H1 (cell line): ENCODE results near the gene ASTN2. TPM values are rescaled to one million over a fixed set of nuclear protein-coding genes. Genes with fewer than 3 reads are reported as not detected.

Experiments
- CTCF ChIA-PET: fragments of 300-600 bp; sonication (Branson Sonifier 250); formaldehyde crosslinking; loops from one replicate; lab custom pipeline; 2021; ENCODE audit not compliant: partially characterized antibody; lab: Charles Lee
- POLR2A ChIA-PET: fragments of 300-600 bp; sonication (Branson Sonifier 250); formaldehyde crosslinking; loops from one replicate; lab custom pipeline; 2021; ENCODE audit warnings: inconsistent platforms; ENCODE audit not compliant: partially characterized antibody; lab: Charles Lee
- DNase-seq, 2 experiments: peaks; one replicate each; pipeline versions ENCODE4 v3.0.0 to v3.0.0-alpha.2; 2010 to 2022; ENCODE audit warnings: low spot score in 2 of 2, low read depth in 1 of 2, mixed read lengths in 1 of 2
- FAIRE-seq: peaks from 2 replicates; lab custom pipeline; 2011; peaks lifted over from hg19 to GRCh38; lab: Jason Lieb, UNC
- H2AFZ ChIP-seq: 2 replicates; pipeline ENCODE4 v1.8.1; 2012; ENCODE audit warnings: low read length, inconsistent platforms
- H2AK5ac ChIP-seq: 2 replicates; pipeline ENCODE4 v1.6.1; 2013; ENCODE audit warnings: low read depth, low read length
- H2BK120ac ChIP-seq: replicated peaks from 2 replicates; pipeline ENCODE3; 2013; ENCODE audit warnings: low read depth, low read length, inconsistent platforms
- H2BK12ac ChIP-seq: 2 replicates; pipeline ENCODE4 v1.6.1; 2013; ENCODE audit warnings: low read depth, low read length
- H2BK15ac ChIP-seq: 2 replicates; pipeline ENCODE4 v1.6.1; 2013; ENCODE audit warnings: low read length
- H2BK20ac ChIP-seq: 2 replicates; pipeline ENCODE4 v1.6.1; 2013; ENCODE audit warnings: low read length
- H2BK5ac ChIP-seq: 2 replicates; pipeline ENCODE4 v1.6.1; 2013; ENCODE audit warnings: low read depth, low read length
- H3K14ac ChIP-seq: 2 replicates; pipeline ENCODE4 v1.6.1; 2013; ENCODE audit warnings: inconsistent platforms; ENCODE audit not compliant: insufficient read length
- H3K18ac ChIP-seq: 2 replicates; pipeline ENCODE4 v1.6.1; 2013; ENCODE audit warnings: low read length; ENCODE audit errors: extremely low read depth
- H3K23ac ChIP-seq: 2 replicates; pipeline ENCODE4 v1.6.1; 2013; ENCODE audit warnings: inconsistent platforms; ENCODE audit not compliant: insufficient read length
- H3K23me2 ChIP-seq: 2 replicates; pipeline ENCODE4 v1.6.1; 2013; ENCODE audit warnings: low read depth, low read length
- H3K27ac ChIP-seq: 2 replicates; pipeline ENCODE4 v1.6.1; 2011; ENCODE audit warnings: low read depth, low read length, inconsistent platforms
- H3K27me3 ChIP-seq, 4 experiments: replicated peaks in 1 of 4; 1 replicate in 1 of 4; 2 replicates in 3 of 4; pipeline versions ENCODE4 v1.6.1 to v1.8.1; 2011 to 2013; ENCODE audit warnings: low read length in 3 of 4, mild to moderate bottlenecking in 3 of 4, inconsistent platforms in 2 of 4, mixed read lengths in 2 of 4, moderate library complexity in 1 of 4; ENCODE audit not compliant: control insufficient read depth in 3 of 4, insufficient read depth in 3 of 4; ENCODE audit errors: extremely low read depth in 1 of 4
- H3K36me3 ChIP-seq, 4 experiments: 2 replicates each; pipeline versions ENCODE4 v1.6.1 to v1.8.1; 2011 to 2013; ENCODE audit warnings: mild to moderate bottlenecking in 4 of 4, low read length in 3 of 4, moderate library complexity in 2 of 4, control low read depth in 1 of 4, inconsistent platforms in 1 of 4; ENCODE audit not compliant: insufficient read depth in 4 of 4, control insufficient read depth in 2 of 4
- H3K4ac ChIP-seq: replicated peaks from 2 replicates; pipeline ENCODE3; 2013; ENCODE audit warnings: low read length, low read depth, mixed read lengths, inconsistent platforms; ENCODE audit not compliant: insufficient read length
- H3K4me1 ChIP-seq, 4 experiments: replicated peaks in 1 of 4; 1 replicate in 1 of 4; 2 replicates in 3 of 4; pipeline versions ENCODE4 v1.6.1 to v1.8.1; 2011 to 2013; ENCODE audit warnings: low read length in 3 of 4, inconsistent platforms in 2 of 4, mixed read lengths in 1 of 4; ENCODE audit not compliant: insufficient read depth in 4 of 4, control insufficient read depth in 3 of 4
- H3K4me2 ChIP-seq, 2 experiments: 2 replicates each; pipeline versions ENCODE4 v1.6.1 to v1.8.1; 2011 to 2013; ENCODE audit warnings: low read depth in 2 of 2, low read length in 2 of 2, control low read depth in 1 of 2, inconsistent platforms in 1 of 2, mild to moderate bottlenecking in 1 of 2; ENCODE audit not compliant: insufficient read depth in 1 of 2
- H3K4me3 ChIP-seq, 4 experiments: fragments of 200-600, 300-600 bp in 1 of 4; sonication (generic), shearing (Covaris generic), sonication (Bioruptor Twin) in 1 of 4; 2 replicates each; pipeline versions ENCODE4 v1.5.1 to v1.8.1; 2011 to 2016; ENCODE audit warnings: low read length in 4 of 4, low read depth in 3 of 4, control low read depth in 2 of 4, inconsistent platforms in 2 of 4, mild to moderate bottlenecking in 2 of 4, mixed read lengths in 1 of 4, moderate library complexity in 1 of 4; ENCODE audit not compliant: insufficient read depth in 2 of 4; ENCODE audit errors: extremely low read depth in 1 of 4
- H3K56ac ChIP-seq: replicated peaks from 2 replicates; pipeline ENCODE3; 2013; ENCODE audit warnings: low read depth, mild to moderate bottlenecking, mixed read lengths, low read length, inconsistent platforms; ENCODE audit not compliant: insufficient read length
- H3K79me1 ChIP-seq: 2 replicates; pipeline ENCODE4 v1.6.1; 2013; ENCODE audit warnings: low read depth, low read length, control low read depth
- H3K79me2 ChIP-seq, 2 experiments: 2 replicates each; pipeline versions ENCODE4 v1.6.1 to v1.8.1; 2012 to 2013; ENCODE audit warnings: low read length in 2 of 2, mild to moderate bottlenecking in 2 of 2, inconsistent platforms in 1 of 2; ENCODE audit not compliant: insufficient read depth in 2 of 2, control insufficient read depth in 1 of 2
- H3K9ac ChIP-seq, 4 experiments: replicated peaks in 1 of 4; 1 replicate in 1 of 4; 2 replicates in 3 of 4; pipeline versions ENCODE4 v1.6.1 to v1.8.1; 2011 to 2013; ENCODE audit warnings: low read depth in 3 of 4, low read length in 3 of 4, control low read depth in 2 of 4, mild to moderate bottlenecking in 2 of 4, moderate library complexity in 2 of 4, inconsistent platforms in 1 of 4; ENCODE audit errors: extremely low read depth in 1 of 4
- H3K9me3 ChIP-seq, 2 experiments: 2 replicates each; pipeline versions ENCODE4 v1.6.1 to v1.8.1; 2012 to 2013; ENCODE audit warnings: mild to moderate bottlenecking in 2 of 2, moderate library complexity in 2 of 2, control low read depth in 1 of 2, inconsistent platforms in 1 of 2, low read depth in 1 of 2, low read length in 1 of 2, mixed read lengths in 1 of 2; ENCODE audit not compliant: insufficient read depth in 2 of 2
- H4K20me1 ChIP-seq, 2 experiments: replicated peaks in 1 of 2; 2 replicates each; pipeline versions ENCODE3 to v1.8.1; 2011 to 2013; ENCODE audit warnings: inconsistent platforms in 2 of 2, low read length in 2 of 2, mild to moderate bottlenecking in 1 of 2; ENCODE audit not compliant: insufficient read depth in 2 of 2, control insufficient read depth in 1 of 2
- H4K5ac ChIP-seq: 2 replicates; pipeline ENCODE4 v1.6.1; 2013; ENCODE audit warnings: low read length, low read depth, mixed read lengths, inconsistent platforms; ENCODE audit not compliant: insufficient read length
- H4K8ac ChIP-seq: 2 replicates; pipeline ENCODE4 v1.8.0; 2013; ENCODE audit warnings: mild to moderate bottlenecking, moderate library complexity, low read length, inconsistent platforms; ENCODE audit not compliant: insufficient read depth; ENCODE audit errors: extremely low read depth
- H4K91ac ChIP-seq: replicated peaks from 2 replicates; pipeline ENCODE3; 2013; ENCODE audit warnings: low read length, mixed read lengths, inconsistent platforms; ENCODE audit not compliant: insufficient read length
- CREB1 ChIP-seq: IDR thresholded peaks from 2 replicates; pipeline ENCODE4 v1.6.1; 2012; ENCODE audit warnings: inconsistent platforms
- JUND ChIP-seq: IDR thresholded peaks from 2 replicates; pipeline ENCODE4 v1.6.1; 2011; ENCODE audit warnings: mild to moderate bottlenecking, improper control_type of control experiment, low read length
- KDM4A ChIP-seq: IDR thresholded peaks from one replicate; pipeline ENCODE4 v1.7.1; 2012; ENCODE audit warnings: low read depth, mild to moderate bottlenecking, moderate library complexity, low read length, inconsistent platforms; ENCODE audit not compliant: severe bottlenecking
- NANOG ChIP-seq: IDR thresholded peaks from 2 replicates; pipeline ENCODE4 v1.6.1; 2011; ENCODE audit warnings: low read length, low read depth, mild to moderate bottlenecking, inconsistent platforms; ENCODE audit not compliant: insufficient read depth, poor library complexity, severe bottlenecking
- RXRA ChIP-seq: IDR thresholded peaks from 2 replicates; pipeline ENCODE4 v1.6.1; 2011; ENCODE audit warnings: low read depth, mild to moderate bottlenecking, low read length, moderate library complexity; ENCODE audit not compliant: insufficient read depth
- TAF1 ChIP-seq: IDR thresholded peaks from 2 replicates; pipeline ENCODE4 v1.6.1; 2011; ENCODE audit warnings: mild to moderate bottlenecking, low read depth, low read length
- TBP ChIP-seq: IDR thresholded peaks from 2 replicates; pipeline ENCODE4 v1.6.1; 2011; ENCODE audit warnings: low read depth, low read length, improper control_type of control experiment
- TCF12 ChIP-seq: IDR thresholded peaks from 2 replicates; pipeline ENCODE4 v1.6.1; 2011; ENCODE audit warnings: low read depth, mild to moderate bottlenecking, low read length
- WGBS, 2 experiments: shearing (Covaris generic) in 1 of 2; methylation state at CpG; one replicate each; pipeline versions ENCODE4 v1.1.6 to v1.1.7; 2013 to 2015; ENCODE audit warnings: low lambda C conversion rate in 2 of 2, mixed read lengths in 2 of 2, inconsistent platforms in 1 of 2, low coverage in 1 of 2, missing lambda C conversion rate in 1 of 2; ENCODE audit not compliant: insufficient replicate concordance in 2 of 2, insufficient coverage in 1 of 2, insufficient read length in 1 of 2; ENCODE audit errors: extremely low coverage in 1 of 2, missing lambda C conversion rate in 1 of 2; 5-methylcytosine and 5-hydroxymethylcytosine counted together
- polyA plus RNA-seq, 7 experiments: library from polyadenylated mRNA; depleted of rRNA in 3 of 7; stranded (reverse) in 5 of 7; unstranded in 2 of 7; fragments of >200 nt in 5 of 7; fragments of 200-250 nt in 2 of 7; gene quantifications; 1 replicate in 5 of 7; 2 replicates in 1 of 7; 4 replicates in 1 of 7; pipeline versions ENCODE4 v1.2.1 to v1.2.3, GENCODE V29; 2011 to 2013; ENCODE audit warnings: missing spikeins in 2 of 7, mixed read lengths in 2 of 7
- total RNA-seq: library from RNA; stranded (reverse); fragmentation: NEBNext Ultra II Directional; extraction: Animal tissue kit (Norgen Biotek cat#: 25700); gene quantifications from 2 replicates; pipeline ENCODE4 v1.2.1, GENCODE V29; 2021
- TF ChIP-seq, protein P1 (sequence below): IDR thresholded peaks from 2 replicates; pipeline ENCODE4 v1.6.1; 2012; ENCODE audit warnings: inconsistent platforms
- TF ChIP-seq, protein P2 (sequence below): IDR thresholded peaks from 2 replicates; pipeline ENCODE4 v1.6.1; 2011; ENCODE audit warnings: low read length, improper control_type of control experiment
- TF ChIP-seq, protein P3 (sequence below): IDR thresholded peaks from 2 replicates; pipeline ENCODE4 v1.6.1; 2012; ENCODE audit warnings: inconsistent platforms

The ASTN2 gene
- total and polyA plus RNA-seq, 2 of the 8 experiments (the other 6 are each of a cell fraction or from before 2014, with no cell fraction given), result 8.2 to 13.7 TPM

DNA sequence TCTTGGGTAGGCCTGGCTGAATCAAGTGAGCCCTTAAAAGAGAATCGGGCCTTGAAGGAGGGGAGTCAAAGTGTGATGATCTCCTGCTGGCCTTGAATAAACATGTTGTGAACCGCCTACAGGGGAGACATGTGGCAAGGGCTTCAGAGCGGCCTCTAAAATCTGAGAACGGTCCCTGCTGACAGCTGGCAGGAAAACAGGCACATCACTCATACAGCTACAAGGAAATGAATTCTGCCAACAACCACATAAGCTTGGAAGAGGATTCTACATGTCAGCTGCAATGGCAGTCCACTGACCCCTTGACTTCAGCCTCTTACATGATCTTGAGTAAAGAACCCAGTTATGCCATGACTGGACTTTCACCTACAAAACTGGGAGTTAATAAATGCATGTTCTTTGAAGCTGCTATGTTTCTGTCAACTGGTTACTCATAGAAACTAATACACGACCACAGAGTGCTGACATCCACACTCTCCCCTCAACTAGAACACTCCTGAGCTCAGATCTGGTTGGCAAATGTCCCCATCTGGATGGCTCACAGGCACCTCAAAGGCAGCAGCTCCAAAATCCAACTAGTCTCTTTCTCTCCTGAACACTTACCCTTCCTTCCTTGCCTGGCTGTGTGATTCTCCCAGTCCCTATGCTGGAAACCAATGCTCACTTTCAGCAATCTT lies 333.1 kb downstream of the ASTN2 start:
- POLR2A ChIA-PET, result interaction anchor here (1.1 kb wide), 1 partner anchor 15 kb away, joined by 3 read pairs; no protein-coding TSS in a partner anchor
- Histone ChIP-seq H2AK5ac (no peak overlapping the region), H2BK12ac (no peak overlapping the region; the same call in 1 of the 2 replicates), H3K18ac (no peak overlapping the region), H3K14ac (no peak overlapping the region), H3K4me3 (no peak overlapping the region), H2BK120ac (no peak overlapping the region), H3K4me1 (peaks cover 0 to 18% (median 12%) of the 10 kb centered on the region in 4 experiments; a peak in 5 of 7 replicates), H4K8ac (no peak overlapping the region), H3K27ac (no peak overlapping the region), H3K23ac (no peak overlapping the region), H3K79me1 (no peaks in the 10 kb centered on the region), H2BK5ac (no peak overlapping the region), H3K36me3 (no peaks in the 10 kb centered on the region), H3K23me2 (no peaks in the 10 kb centered on the region), H3K4me2 (peak overlapping the region in 1 of 2 experiments; percentile 2; a peak in 1 of 4 replicates), H2BK15ac (no peak overlapping the region), H3K56ac (no peak overlapping the region), H3K4ac (no peak overlapping the region), H4K20me1 (no peaks in the 10 kb centered on the region), H2BK20ac (0 out of 2 replicates have a peak overlapping the region, but pooled peaks have one; percentile 16), H3K9me3 (no peaks in the 10 kb centered on the region), H4K5ac (no peak overlapping the region), H4K91ac (no peak overlapping the region), H3K27me3 (no peaks in the 10 kb centered on the region; a peak in 2 of 7 replicates), H3K79me2 (no peaks in the 10 kb centered on the region), H2AFZ (no peak overlapping the region), H3K9ac (no peak overlapping the region)
- DNase-seq (no peak), FAIRE-seq (no peak)
- WGBS, 2 experiments, result 58% methylated on average over 5 of the region's 5 CpGs; no CpG with 5 or more reads in 1 of the 2 experiments
- CTCF ChIA-PET, result interaction anchor here (0.9 to 1.7 kb wide), 4 partner anchors 300 to 366 kb away, joined by 3 to 4 read pairs (median 3); no protein-coding TSS in a partner anchor
- no peak for TF ChIP-seq TAF1
- TF ChIP-seq NANOG, result no peak
- TF ChIP-seq CREB1, result no peak
- TF ChIP-seq, protein P1, sequence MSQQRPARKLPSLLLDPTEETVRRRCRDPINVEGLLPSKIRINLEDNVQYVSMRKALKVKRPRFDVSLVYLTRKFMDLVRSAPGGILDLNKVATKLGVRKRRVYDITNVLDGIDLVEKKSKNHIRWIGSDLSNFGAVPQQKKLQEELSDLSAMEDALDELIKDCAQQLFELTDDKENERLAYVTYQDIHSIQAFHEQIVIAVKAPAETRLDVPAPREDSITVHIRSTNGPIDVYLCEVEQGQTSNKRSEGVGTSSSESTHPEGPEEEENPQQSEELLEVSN, result no peak
- TF ChIP-seq, protein P2, sequence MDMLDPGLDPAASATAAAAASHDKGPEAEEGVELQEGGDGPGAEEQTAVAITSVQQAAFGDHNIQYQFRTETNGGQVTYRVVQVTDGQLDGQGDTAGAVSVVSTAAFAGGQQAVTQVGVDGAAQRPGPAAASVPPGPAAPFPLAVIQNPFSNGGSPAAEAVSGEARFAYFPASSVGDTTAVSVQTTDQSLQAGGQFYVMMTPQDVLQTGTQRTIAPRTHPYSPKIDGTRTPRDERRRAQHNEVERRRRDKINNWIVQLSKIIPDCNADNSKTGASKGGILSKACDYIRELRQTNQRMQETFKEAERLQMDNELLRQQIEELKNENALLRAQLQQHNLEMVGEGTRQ, result no peak
- no peak for TF ChIP-seq TBP
- TF ChIP-seq, protein P3, sequence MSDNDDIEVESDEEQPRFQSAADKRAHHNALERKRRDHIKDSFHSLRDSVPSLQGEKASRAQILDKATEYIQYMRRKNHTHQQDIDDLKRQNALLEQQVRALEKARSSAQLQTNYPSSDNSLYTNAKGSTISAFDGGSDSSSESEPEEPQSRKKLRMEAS, result no peak
- no peak for TF ChIP-seq TCF12
- no peak for TF ChIP-seq JUND
- TF ChIP-seq KDM4A, result no peak
- TF ChIP-seq RXRA, result no peak
